GM12872 (cell line): ENCODE data around the gene USP20.

Experiments
- CTCF ChIP-seq: IDR thresholded peaks from 3 replicates; pipeline ENCODE4 v1.5.1; 2011; ENCODE audit warnings: low read depth, mild to moderate bottlenecking, low read length, moderate library complexity; ENCODE audit not compliant: insufficient read depth

USP20 gene

GRCh38 chr9:129849901-129850300 is 14.6 kb downstream of the USP20 start:
- no peak for TF ChIP-seq CTCF

DNA sequence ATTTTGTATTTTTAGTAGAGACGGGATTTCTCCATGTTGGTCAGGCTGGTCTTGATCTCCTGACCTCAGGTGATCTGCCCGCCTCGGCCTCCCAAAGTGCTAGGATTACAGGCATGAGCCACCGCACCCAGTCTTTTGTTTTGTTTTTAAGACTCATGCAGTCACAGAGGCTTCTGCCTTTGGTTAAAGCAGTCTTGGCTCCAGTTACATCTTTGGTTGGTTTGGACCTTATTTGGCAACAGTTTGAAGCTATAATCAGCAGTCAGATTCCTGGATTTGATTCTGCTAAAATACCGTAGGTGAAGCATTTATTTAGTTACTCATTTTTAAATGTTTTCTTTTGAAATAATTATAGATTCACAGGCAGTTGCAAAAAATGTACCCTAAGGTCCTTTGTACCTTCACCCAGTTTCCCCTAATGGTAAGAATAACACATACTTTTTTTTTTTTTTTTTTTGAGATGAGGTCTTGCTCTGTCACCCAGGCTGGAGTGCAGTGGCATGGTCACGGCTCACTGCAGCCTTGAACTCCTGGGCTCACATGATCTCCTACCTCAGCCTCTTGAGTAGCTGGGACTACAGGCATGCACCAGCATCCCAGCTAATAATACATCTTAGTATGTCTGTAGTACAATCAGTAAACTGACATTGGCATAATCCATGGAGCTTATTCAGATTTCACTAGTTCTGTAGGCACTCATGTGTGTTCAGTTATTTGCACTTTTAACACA is 15.7 kb downstream of the USP20 start:
- TF ChIP-seq CTCF, result no peak

DNA sequence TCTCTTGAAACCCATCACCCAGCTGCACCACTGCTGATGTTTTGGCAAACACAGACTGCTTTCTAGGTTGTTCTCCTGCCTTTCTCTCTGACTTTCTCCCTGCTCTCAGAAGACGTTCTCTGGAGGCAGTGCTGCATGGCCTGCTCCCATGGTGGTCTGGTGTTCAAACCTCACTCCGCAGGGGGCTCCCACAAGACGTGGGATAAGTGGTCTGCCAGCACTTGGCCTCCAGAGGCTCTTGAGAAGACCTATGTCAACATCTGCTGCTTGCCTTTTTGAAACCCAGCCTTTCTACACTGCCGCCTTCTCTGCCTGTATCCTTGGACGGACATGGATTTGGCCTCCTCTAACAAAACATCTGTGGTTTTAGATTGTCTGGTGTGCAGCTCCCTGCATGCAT is 16.6 kb downstream of the USP20 start:
- no peak for TF ChIP-seq CTCF

GRCh38 chr9:129852579-129852978 is 17.3 kb downstream of the USP20 start:
- no peak for TF ChIP-seq CTCF

DNA sequence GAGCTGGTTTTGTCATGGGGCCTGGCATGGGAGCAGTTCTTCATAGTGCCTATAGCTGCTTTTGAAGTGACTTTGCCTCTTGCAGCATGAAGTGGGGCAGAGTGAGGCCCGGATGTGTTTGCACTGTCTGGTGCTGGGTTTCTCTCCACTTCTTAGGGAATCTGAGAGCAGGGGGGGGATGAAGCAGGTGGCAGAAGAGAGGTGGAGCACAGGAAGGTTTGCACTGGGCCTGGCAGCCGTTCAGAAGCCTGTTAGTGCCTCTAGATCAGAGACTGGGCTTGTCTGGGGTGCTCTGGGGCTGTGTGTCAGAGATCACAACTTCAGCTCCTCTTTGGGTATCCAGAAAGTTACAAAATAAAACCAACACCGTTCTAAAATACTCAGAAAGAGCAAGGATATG is 18.4 kb downstream of the USP20 start:
- no peak for TF ChIP-seq CTCF

- TF ChIP-seq CTCF, result no peak
Observed at GRCh38 chr9:129854588-129855110, 19.4 kb downstream of the USP20 start.

DNA sequence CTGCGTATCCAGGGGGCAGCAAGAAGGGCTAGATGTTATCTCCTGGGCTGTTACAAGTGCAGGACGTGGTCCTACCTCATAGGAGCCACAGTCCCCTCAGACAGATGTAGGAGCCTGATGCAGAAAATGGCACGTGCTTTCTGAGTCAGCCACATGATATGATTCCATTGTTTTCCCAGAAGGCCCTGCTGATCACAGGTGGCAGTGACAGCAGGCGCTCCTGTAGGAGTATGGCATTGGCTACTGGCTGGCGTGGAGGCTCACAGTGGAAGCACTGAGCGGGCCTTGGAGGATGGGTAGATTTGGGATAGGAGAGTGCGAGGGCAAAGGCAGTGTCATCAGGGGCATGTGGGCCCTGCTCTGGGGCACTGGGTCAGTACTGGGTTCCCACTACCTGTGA is 21.9 kb downstream of the USP20 start:
- TF ChIP-seq CTCF, result no peak
